Mesodermal cell (in vitro differentiated cells): ENCODE data around the gene ZNF780B. TPM values are rescaled to one million over a fixed set of nuclear protein-coding genes. Genes with fewer than 3 reads are reported as not detected.

Experiments used
- H3K27ac ChIP-seq: 2 replicates; pipeline ENCODE4 v1.7.0; 2013; ENCODE audit warnings: mild to moderate bottlenecking, low read depth, low read length, moderate library complexity; ENCODE audit not compliant: severe bottlenecking
- H3K36me3 ChIP-seq: 2 replicates; pipeline ENCODE4 v1.7.1; 2013; ENCODE audit warnings: mild to moderate bottlenecking, low read length, moderate library complexity; ENCODE audit not compliant: control insufficient read depth, insufficient read depth
- H3K4me1 ChIP-seq: one replicate; pipeline ENCODE4 v1.7.1; 2013; ENCODE audit warnings: mild to moderate bottlenecking, low read length; ENCODE audit not compliant: insufficient read depth, control insufficient read depth, poor library complexity, severe bottlenecking
- H3K4me3 ChIP-seq: 2 replicates; pipeline ENCODE4 v1.7.0; 2013; ENCODE audit warnings: low read length, control low read depth, mild to moderate bottlenecking; ENCODE audit not compliant: insufficient read depth, poor library complexity, severe bottlenecking; ENCODE audit errors: extremely low read depth
- H3K9me3 ChIP-seq: 2 replicates; pipeline ENCODE4 v1.7.1; 2013; ENCODE audit warnings: mild to moderate bottlenecking, low read length, moderate library complexity; ENCODE audit not compliant: control insufficient read depth
- WGBS, 2 experiments: methylation state at CpG; one replicate each; pipeline ENCODE4 v1.1.5; 2013; ENCODE audit warnings: missing lambda C conversion rate in 2 of 2; ENCODE audit not compliant: insufficient coverage in 2 of 2; 5-methylcytosine and 5-hydroxymethylcytosine counted together
- polyA plus RNA-seq, 2 experiments: library from polyadenylated mRNA; stranded (reverse); fragments of 50-300 nt; gene quantifications; one replicate each; pipeline ENCODE4 v1.2.3, GENCODE V29; 2013

The ZNF780B gene
- 7.7 TPM for polyA plus RNA-seq (2013, experiment 1 of 2)
- polyA plus RNA-seq (2013, experiment 2 of 2) = 5.4 TPM

- H3K36me3 ChIP-seq = no peaks in the 10 kb centered on the region
- H3K4me3 ChIP-seq = peak within 1 kb of the TSS; percentile 80
- H3K4me1 ChIP-seq = no peaks in the 10 kb centered on the region
- H3K9me3 ChIP-seq = peaks cover 3% of the 10 kb centered on the region
- WGBS, 2 experiments = 0% methylated on average over 29 to 35 of the region's 41 CpGs
- H3K27ac ChIP-seq = peak within 1 kb of the TSS; percentile 19
Observed at GRCh38 chr19:40055832-40056504, at the start of gene ZNF780B. Gene ZNF780B, minus strand, starts transcription at chr19:40056231. Its CDS starts 5,899 bp downstream, at chr19:40050332.

GRCh38 chr19:40104754-40105153, 48.7 kb upstream of the ZNF780B start:
- WGBS, 2 experiments = no CpG with 5 or more reads among the region's 1 CpG
- H3K9me3 ChIP-seq = no peaks in the 10 kb centered on the region
- no peaks in the 10 kb centered on the region for H3K4me1 ChIP-seq
- H3K27ac ChIP-seq = no peak overlapping the region
- no peaks in the 10 kb centered on the region for H3K36me3 ChIP-seq
- H3K4me3 ChIP-seq = no peak overlapping the region

- H3K4me1 ChIP-seq = no peaks in the 10 kb centered on the region
- H3K9me3 ChIP-seq = no peaks in the 10 kb centered on the region
- H3K4me3 ChIP-seq = no peak overlapping the region
- no peaks in the 10 kb centered on the region for H3K36me3 ChIP-seq
- WGBS, 2 experiments = 79 to 80% methylated on average over 1 to 3 of the region's 4 CpGs
- no peak overlapping the region for H3K27ac ChIP-seq
Observed at GRCh38 chr19:40103600-40103999, 47.6 kb upstream of the ZNF780B start.

- no peaks in the 10 kb centered on the region for H3K36me3 ChIP-seq
- H3K9me3 ChIP-seq = no peaks in the 10 kb centered on the region
- WGBS, 2 experiments = no CpG with 5 or more reads among the region's 1 CpG
- H3K27ac ChIP-seq = no peak overlapping the region
- H3K4me1 ChIP-seq = no peaks in the 10 kb centered on the region
- no peak overlapping the region for H3K4me3 ChIP-seq
Observed at GRCh38 chr19:40101813-40102212, 45.8 kb upstream of the ZNF780B start.

GRCh38 chr19:40093416-40093815, 37.4 kb upstream of the ZNF780B start:
- Histone ChIP-seq H3K4me1 (no peaks in the 10 kb centered on the region), H3K4me3 (no peak overlapping the region), H3K27ac (no peak overlapping the region), H3K9me3 (peaks cover 5% of the 10 kb centered on the region), H3K36me3 (peaks cover 4% of the 10 kb centered on the region)
- WGBS, 2 experiments = 91% methylated on average over 1 of the region's 1 CpG; no CpG with 5 or more reads in 1 of the 2 experiments

- peak overlapping the region; percentile 83 for H3K4me3 ChIP-seq
- H3K36me3 ChIP-seq = peaks cover 7% of the 10 kb centered on the region
- peak overlapping the region; percentile 94 for H3K27ac ChIP-seq
- peaks cover 13% of the 10 kb centered on the region for H3K9me3 ChIP-seq
- 70 to 80% methylated on average over 1 to 5 of the region's 10 CpGs for WGBS, 2 experiments
- no peaks in the 10 kb centered on the region for H3K4me1 ChIP-seq
Observed at GRCh38 chr19:40091205-40092129, 35.4 kb upstream of the ZNF780B start.

GRCh38 chr19:40090241-40091204, 34.5 kb upstream of the ZNF780B start, which contains the start of gene ZNF780A:
Gene ZNF780A, minus strand, starts transcription at chr19:40090943. Its CDS starts 6,190 bp downstream, at chr19:40084753.
- Histone ChIP-seq H3K36me3 (peaks cover 7% of the 10 kb centered on the region), H3K4me3 (peak within 1 kb of the TSS; percentile 83), H3K27ac (peak within 1 kb of the TSS; percentile 94), H3K4me1 (no peaks in the 10 kb centered on the region), H3K9me3 (peaks cover 13% of the 10 kb centered on the region)
- 1% methylated on average over 34 to 37 of the region's 47 CpGs for WGBS, 2 experiments

- Histone ChIP-seq H3K4me1 (no peaks in the 10 kb centered on the region), H3K27ac (no peak overlapping the region), H3K9me3 (peaks cover 13% of the 10 kb centered on the region), H3K36me3 (peaks cover 11% of the 10 kb centered on the region), H3K4me3 (peak overlapping the region; percentile 83)
- 87% methylated on average over 3 to 4 of the region's 4 CpGs for WGBS, 2 experiments
Observed at GRCh38 chr19:40089462-40089861, 33.4 kb upstream of the ZNF780B start.

- Histone ChIP-seq H3K4me3 (no peak overlapping the region), H3K27ac (no peak overlapping the region)
Observed at GRCh38 chr19:40088299-40089047, 32.4 kb upstream of the ZNF780B start.

More at GRCh38 chr19:40088299-40089047, 32.4 kb upstream of the ZNF780B start:
- peaks cover 20% of the 10 kb centered on the region for H3K36me3 ChIP-seq
- H3K4me1 ChIP-seq = no peaks in the 10 kb centered on the region
- 60% methylated on average over 1 of the region's 5 CpGs; no CpG with 5 or more reads in 1 of the 2 experiments for WGBS, 2 experiments
- H3K9me3 ChIP-seq = peaks cover 13% of the 10 kb centered on the region
